ENCODE data around the gene TAF11L5.
"Not testable (repeated sequence)": the region's sequence is repeated elsewhere in the genome, so short reads cannot be mapped to it uniquely, and the experiment has no call there.

TAF11L5 gene

GRCh38 chr5:17524935-17525334 is at the start of gene TAF11L5:
TAF11L5 (plus strand) TSS chr5:17525235.
- not testable (repeated sequence) for DNase-seq

- DNase-seq, result no peak
Observed at GRCh38 chr5:17477043-17477442, 48.0 kb upstream of the TAF11L5 start.

GRCh38 chr5:17477573-17478265 is 47.3 kb upstream of the TAF11L5 start:
- no peak for DNase-seq

- no peak for DNase-seq
Observed at GRCh38 chr5:17481378-17481777, 43.7 kb upstream of the TAF11L5 start.

- DNase-seq, result no peak
Observed at GRCh38 chr5:17482790-17483189, 42.2 kb upstream of the TAF11L5 start.

- not testable (repeated sequence) for DNase-seq
Observed at GRCh38 chr5:17486464-17487173, 38.4 kb upstream of the TAF11L5 start.

GRCh38 chr5:17487174-17487512 is 37.9 kb upstream of the TAF11L5 start:
- DNase-seq, result no peak

GRCh38 chr5:17491257-17491656 is 33.8 kb upstream of the TAF11L5 start:
- DNase-seq, result not testable (repeated sequence)

GRCh38 chr5:17492770-17493169 is 32.3 kb upstream of the TAF11L5 start:
- DNase-seq, result no peak

GRCh38 chr5:17497446-17497845 is 27.6 kb upstream of the TAF11L5 start:
- DNase-seq, result no peak

- DNase-seq, result not testable (repeated sequence)
Observed at GRCh38 chr5:17497931-17498330, 27.1 kb upstream of the TAF11L5 start, which contains the start of gene TAF11L2. TAF11L2 (plus strand) TSS chr5:17498231.

- no peak for DNase-seq
Observed at GRCh38 chr5:17511775-17512325, 13.2 kb upstream of the TAF11L5 start.

GRCh38 chr5:17517526-17517925 is 7.5 kb upstream of the TAF11L5 start:
- not testable (repeated sequence) for DNase-seq

- not testable (repeated sequence) for DNase-seq
Observed at GRCh38 chr5:17518067-17518466, 7.0 kb upstream of the TAF11L5 start, which contains the start of gene TAF11L3. TAF11L3 (plus strand) TSS chr5:17518367.

- DNase-seq, result not testable (repeated sequence)
Observed at GRCh38 chr5:17519508-17519907, 5.5 kb upstream of the TAF11L5 start.

GRCh38 chr5:17521501-17521900 is 3.5 kb upstream of the TAF11L5 start, which contains the start of gene TAF11L4:
TAF11L4 (plus strand) TSS chr5:17521801.
- DNase-seq, result not testable (repeated sequence)

GRCh38 chr5:17526504-17526903 is 1.5 kb downstream of the TAF11L5 start:
- not testable (repeated sequence) for DNase-seq

GRCh38 chr5:17528369-17528768 is 3.3 kb downstream of the TAF11L5 start, which contains the start of gene TAF11L6:
TAF11L6 (plus strand) TSS chr5:17528669.
- DNase-seq, result not testable (repeated sequence)
